ENCODE results near the gene CCRL2.

GRCh38 chr3:46361408-46362283 is 45.4 kb upstream of the CCRL2 start:
- TF ChIP-seq POLR2A (IDR thresholded peaks at IDR 0.05) (no peak), CTCF (IDR thresholded peaks at IDR 0.05) (no peak)

All from right lobe of liver (tissue), 4 donors.